ENCODE measurements around the gene ITGA11.
A peak's percentile ranks its signal among the peaks of the same experiment; 100 is the strongest.

The ITGA11 gene, protein sequence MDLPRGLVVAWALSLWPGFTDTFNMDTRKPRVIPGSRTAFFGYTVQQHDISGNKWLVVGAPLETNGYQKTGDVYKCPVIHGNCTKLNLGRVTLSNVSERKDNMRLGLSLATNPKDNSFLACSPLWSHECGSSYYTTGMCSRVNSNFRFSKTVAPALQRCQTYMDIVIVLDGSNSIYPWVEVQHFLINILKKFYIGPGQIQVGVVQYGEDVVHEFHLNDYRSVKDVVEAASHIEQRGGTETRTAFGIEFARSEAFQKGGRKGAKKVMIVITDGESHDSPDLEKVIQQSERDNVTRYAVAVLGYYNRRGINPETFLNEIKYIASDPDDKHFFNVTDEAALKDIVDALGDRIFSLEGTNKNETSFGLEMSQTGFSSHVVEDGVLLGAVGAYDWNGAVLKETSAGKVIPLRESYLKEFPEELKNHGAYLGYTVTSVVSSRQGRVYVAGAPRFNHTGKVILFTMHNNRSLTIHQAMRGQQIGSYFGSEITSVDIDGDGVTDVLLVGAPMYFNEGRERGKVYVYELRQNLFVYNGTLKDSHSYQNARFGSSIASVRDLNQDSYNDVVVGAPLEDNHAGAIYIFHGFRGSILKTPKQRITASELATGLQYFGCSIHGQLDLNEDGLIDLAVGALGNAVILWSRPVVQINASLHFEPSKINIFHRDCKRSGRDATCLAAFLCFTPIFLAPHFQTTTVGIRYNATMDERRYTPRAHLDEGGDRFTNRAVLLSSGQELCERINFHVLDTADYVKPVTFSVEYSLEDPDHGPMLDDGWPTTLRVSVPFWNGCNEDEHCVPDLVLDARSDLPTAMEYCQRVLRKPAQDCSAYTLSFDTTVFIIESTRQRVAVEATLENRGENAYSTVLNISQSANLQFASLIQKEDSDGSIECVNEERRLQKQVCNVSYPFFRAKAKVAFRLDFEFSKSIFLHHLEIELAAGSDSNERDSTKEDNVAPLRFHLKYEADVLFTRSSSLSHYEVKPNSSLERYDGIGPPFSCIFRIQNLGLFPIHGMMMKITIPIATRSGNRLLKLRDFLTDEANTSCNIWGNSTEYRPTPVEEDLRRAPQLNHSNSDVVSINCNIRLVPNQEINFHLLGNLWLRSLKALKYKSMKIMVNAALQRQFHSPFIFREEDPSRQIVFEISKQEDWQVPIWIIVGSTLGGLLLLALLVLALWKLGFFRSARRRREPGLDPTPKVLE

GRCh38 chr15:68431792-68432401 lies at the start of gene ITGA11:
Gene ITGA11 (minus strand): TSS chr15:68432163. CDS start chr15:68432066, 97 bp downstream.
- in situ Hi-C loops (cut with HindIII; ENCODE audit: low pct_ligation_motif_present, low pct_unique_long_range_greater_than_20kb, low sequenced_read_pairs) = no loop called here

DNA sequence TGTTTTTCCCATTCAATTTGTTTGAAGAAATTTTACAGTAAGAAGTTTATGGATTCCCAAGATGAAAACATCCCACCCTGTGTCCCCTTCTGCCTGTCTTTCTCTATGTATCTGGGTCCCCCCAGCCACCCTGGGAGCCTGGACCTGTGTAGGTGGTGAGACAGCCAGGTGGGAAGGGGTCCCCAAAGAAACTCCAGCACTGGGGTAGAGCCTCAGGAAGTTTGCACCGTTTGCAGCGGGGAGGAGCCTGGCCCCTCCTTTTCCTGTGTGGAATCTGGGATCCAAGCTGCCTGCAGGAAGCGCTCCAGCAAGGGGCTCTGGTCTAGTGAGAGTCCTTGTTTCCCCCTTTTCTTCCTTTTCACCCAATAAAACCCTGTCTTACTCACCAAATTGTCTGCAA lies 49.4 kb upstream of the ITGA11 start:
- no peak for DNase-seq
- in situ Hi-C loops (cut with HindIII; ENCODE audit: low pct_ligation_motif_present, low pct_unique_long_range_greater_than_20kb, low sequenced_read_pairs) = no loop called here

More at GRCh38 chr15:68431792-68432401, at the start of gene ITGA11:
- peak; percentile 59 for DNase-seq

DNA sequence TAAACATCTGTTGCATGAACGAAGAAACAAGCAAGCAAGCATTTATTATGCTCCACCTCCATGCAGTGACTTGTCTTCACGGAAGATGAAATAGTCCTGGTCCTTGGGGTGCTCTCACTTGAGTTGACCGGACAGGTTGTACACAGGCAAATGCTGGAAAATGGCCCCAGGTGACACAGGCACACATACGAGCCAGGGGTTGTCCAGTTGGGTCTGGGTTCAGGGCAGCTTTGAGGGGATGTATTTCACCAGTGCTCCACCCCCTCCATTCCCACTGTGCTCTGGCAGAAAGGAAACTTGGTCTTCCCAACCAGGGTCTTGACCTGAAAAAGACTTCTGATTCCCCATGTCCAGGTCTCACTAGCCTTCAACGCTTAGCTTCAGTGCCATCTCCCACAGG lies 48.3 kb upstream of the ITGA11 start:
- DNase-seq = no peak
- in situ Hi-C loops (cut with HindIII; ENCODE audit: low pct_ligation_motif_present, low pct_unique_long_range_greater_than_20kb, low sequenced_read_pairs) = no loop called here

GRCh38 chr15:68479870-68480269 lies 47.9 kb upstream of the ITGA11 start:
- no peak for DNase-seq
- in situ Hi-C loops (cut with HindIII; ENCODE audit: low pct_ligation_motif_present, low pct_unique_long_range_greater_than_20kb, low sequenced_read_pairs) = no loop called here

DNA sequence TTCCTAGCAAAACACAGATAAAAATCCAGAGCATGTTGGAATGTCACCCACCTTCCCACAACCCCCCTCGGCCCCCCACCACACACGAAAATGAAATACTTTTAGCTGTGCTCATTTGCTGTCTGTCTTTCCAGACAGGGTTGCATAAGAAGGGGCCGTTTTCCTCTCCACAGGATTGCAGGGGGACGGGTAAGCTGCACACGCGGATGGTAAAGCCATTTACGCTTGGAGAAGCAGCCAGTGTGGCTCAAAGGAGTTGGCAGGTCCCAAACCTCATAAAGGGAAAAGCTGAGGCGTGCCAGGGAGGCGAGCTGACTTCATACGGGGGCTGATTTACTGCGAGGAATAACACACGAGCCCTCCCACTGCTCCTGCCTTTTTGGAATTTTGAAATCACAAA lies 47.4 kb upstream of the ITGA11 start:
- in situ Hi-C loops (cut with HindIII; ENCODE audit: low pct_ligation_motif_present, low pct_unique_long_range_greater_than_20kb, low sequenced_read_pairs) = no loop called here
- no peak for DNase-seq

- DNase-seq = no peak
- in situ Hi-C loops (cut with HindIII; ENCODE audit: low pct_ligation_motif_present, low pct_unique_long_range_greater_than_20kb, low sequenced_read_pairs) = no loop called here
Measured at GRCh38 chr15:68478853-68479252, 46.9 kb upstream of the ITGA11 start.

DNA sequence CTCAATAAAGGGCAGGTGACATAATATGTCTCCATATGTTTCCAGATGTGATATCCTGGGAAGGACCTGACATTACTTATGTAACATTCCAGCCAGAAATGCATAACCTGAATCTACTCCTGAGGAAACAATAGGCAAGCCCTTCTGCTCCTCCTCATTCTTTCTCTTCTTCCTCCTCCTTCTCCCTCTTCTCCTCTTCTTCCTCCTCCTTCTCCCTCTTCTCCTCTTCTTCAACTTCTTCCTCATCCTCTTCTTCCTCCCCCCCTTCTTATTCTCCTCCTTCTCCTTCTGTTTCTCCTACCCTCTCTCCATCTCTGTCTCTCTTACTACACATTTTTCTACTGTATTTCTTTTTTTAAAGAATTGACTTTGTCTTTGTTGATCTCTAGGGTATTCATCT lies 43.5 kb upstream of the ITGA11 start:
- in situ Hi-C loops (cut with HindIII; ENCODE audit: low pct_ligation_motif_present, low pct_unique_long_range_greater_than_20kb, low sequenced_read_pairs) = no loop called here
- no peak for DNase-seq

DNA sequence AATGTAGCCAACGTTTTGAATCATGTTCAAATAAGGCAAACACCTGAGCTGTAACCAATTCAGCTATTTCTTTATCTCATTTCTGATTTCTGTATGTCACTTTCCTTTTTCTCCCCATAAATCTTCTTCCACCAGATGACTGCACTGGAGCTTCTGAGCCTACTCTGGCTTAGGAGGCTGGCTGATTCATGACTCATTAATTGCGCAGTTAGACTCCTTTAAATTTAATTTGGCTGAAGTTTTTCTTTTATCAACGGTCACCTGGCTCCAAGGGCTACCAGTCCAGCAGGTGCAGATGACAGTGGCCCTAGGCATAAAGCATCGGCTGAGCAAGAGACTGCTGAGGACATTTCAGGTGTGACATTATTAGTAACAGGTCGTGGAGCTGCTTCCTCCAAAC lies 39.6 kb upstream of the ITGA11 start:
- in situ Hi-C loops (cut with HindIII; ENCODE audit: low pct_ligation_motif_present, low pct_unique_long_range_greater_than_20kb, low sequenced_read_pairs) = no loop called here
- DNase-seq = no peak

DNA sequence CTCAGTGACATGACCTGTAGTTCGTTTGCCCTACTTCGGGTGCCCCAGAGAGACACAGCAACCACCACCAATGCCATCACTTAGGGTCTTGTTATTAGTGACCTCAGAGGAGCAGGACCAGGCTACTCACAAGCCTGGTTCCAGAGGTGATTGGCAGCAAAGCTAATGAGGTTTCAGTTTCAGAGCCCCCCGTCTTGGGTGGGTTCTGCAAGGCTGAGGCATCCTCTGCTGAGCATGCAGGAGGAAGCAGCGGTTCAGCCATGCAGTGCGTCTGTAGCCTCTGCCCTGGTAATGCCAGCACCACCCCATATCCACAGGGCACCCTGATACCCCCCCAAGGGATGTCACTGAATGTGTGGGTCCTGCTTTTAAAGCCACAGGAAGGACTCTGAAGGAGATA lies 39.0 kb upstream of the ITGA11 start:
- DNase-seq = no peak
- in situ Hi-C loops (cut with HindIII; ENCODE audit: low pct_ligation_motif_present, low pct_unique_long_range_greater_than_20kb, low sequenced_read_pairs) = no loop called here

- in situ Hi-C loops (cut with HindIII; ENCODE audit: low pct_ligation_motif_present, low pct_unique_long_range_greater_than_20kb, low sequenced_read_pairs) = no loop called here
- no peak for DNase-seq
Measured at GRCh38 chr15:68470049-68470742, 38.2 kb upstream of the ITGA11 start.

- no peak for DNase-seq
- in situ Hi-C loops (cut with HindIII; ENCODE audit: low pct_ligation_motif_present, low pct_unique_long_range_greater_than_20kb, low sequenced_read_pairs) = no loop called here
Measured at GRCh38 chr15:68469162-68470048, 37.4 kb upstream of the ITGA11 start.

DNA sequence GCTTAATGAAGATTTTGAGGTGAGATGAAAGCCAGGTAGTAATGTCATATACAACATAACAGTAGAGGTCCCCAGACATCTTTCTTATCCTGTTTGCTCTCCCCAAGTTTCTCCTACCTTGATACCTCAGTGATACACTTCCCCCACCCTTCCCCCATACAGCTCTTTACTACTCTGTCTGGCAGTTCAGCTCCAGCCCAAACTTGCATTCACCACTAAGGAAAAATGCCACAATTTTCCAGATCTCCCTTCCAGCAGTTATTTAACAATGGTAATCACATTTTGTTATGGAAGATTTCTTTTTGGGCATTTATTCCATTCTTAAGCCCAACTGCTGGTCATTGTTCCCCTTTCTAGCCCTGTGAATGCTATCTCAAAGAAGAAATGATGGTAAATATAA lies 34.9 kb upstream of the ITGA11 start:
- in situ Hi-C loops (cut with HindIII; ENCODE audit: low pct_ligation_motif_present, low pct_unique_long_range_greater_than_20kb, low sequenced_read_pairs) = no loop called here
- no peak for DNase-seq

DNA sequence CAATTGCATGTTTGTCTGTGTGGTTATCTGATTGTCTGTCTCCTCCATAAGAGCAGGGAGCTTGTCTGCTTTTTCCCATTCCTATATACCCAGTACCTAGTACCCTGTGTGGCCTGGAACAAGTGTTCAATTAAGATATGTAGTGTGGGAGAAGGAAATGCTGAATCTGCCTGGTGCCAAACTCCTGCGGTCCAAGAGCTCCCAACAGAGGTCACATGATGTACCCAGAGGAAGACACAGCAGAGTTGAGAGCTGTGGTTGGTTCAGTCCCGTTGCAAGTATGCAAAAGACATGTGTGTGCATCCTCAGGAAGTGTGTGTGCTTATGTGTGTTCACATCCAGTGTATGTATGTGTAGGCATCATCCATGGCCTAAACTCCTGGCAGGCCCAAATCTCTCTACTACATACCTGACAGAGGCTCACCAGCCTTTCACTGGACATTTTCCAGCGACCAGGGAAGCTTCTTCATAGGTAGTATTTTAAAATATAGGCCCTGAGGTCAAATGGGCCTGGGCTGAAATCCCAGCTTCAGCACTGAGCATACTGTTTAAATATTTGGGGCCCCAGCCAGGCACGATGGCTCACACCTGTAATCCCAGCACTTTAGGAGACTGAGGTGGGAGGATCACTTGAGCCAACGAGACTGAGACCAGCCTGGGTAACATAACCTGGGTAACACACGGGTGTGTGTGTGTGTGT lies 34.0 kb upstream of the ITGA11 start:
- in situ Hi-C loops (cut with HindIII; ENCODE audit: low pct_ligation_motif_present, low pct_unique_long_range_greater_than_20kb, low sequenced_read_pairs) = no loop called here
- DNase-seq = no peak

- in situ Hi-C loops (cut with HindIII; ENCODE audit: low pct_ligation_motif_present, low pct_unique_long_range_greater_than_20kb, low sequenced_read_pairs) = no loop called here
Measured at GRCh38 chr15:68464448-68465090, 32.6 kb upstream of the ITGA11 start.

DNA sequence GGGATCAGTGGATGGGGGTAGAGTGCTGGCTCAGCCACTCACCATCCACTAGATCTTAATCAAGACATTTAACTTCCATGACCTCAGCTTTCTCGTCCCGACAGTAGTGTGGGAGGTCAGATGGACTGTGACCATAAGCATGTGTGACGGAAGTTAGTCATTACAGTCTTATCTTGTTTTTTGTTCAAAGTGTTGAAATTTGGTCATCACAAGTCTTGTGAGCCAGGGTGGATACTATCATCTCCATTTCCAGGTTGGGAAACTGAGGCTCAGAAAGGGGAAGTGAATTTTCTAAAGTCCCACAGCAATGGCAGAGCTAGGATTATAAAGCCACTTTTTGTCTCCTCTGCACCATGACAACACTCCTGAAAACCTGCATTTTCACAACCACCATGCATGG lies 32.0 kb upstream of the ITGA11 start:
- DNase-seq = no peak
- in situ Hi-C loops (cut with HindIII; ENCODE audit: low pct_ligation_motif_present, low pct_unique_long_range_greater_than_20kb, low sequenced_read_pairs) = no loop called here

More at GRCh38 chr15:68464448-68465090, 32.6 kb upstream of the ITGA11 start:
- DNase-seq = no peak

DNA sequence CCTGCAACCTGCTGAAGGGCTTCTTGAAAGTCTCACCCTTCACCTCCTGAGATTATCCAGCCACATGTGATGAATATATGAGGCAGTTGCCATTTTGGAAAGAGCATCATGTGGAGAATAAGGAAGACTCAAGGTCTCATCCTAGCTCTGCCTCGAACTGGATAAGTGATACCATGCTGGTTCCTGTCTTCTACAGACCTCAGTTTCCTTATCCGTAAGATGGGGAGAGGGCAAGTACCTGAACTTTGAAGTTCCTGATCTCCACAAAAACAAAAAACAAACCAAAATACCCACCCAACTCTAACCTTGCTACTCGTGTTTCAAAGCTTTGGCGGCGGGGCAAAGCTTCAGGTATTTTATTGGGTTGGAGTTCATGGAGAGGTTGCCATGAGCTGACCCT lies 31.5 kb upstream of the ITGA11 start:
- no peak for DNase-seq
- in situ Hi-C loops (cut with HindIII; ENCODE audit: low pct_ligation_motif_present, low pct_unique_long_range_greater_than_20kb, low sequenced_read_pairs) = no loop called here
